Measurements from ENCODE around the gene TXNDC2.

The TXNDC2 gene

DNA sequence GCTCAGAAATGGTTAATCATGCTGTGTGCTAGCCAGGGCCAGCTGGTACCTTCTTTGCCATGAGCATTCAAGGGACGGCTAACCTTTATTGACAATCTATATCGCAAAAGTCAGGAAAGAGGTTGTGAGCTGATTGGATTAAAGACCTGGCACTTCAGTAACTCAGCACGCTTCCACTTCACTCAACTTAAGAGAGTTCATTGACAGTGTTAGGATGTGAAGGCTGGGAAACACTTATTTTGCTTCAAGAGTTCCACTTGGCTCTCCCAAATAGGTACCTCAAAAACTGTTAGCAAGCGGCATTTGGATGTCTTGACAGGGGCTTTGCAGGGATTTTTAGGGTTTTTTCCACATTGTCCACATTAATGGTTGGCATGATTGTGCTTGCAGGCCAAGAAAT lies 25.1 kb upstream of the TXNDC2 start:
- DNase-seq (ENCODE audit: low read depth), result no peak

DNA sequence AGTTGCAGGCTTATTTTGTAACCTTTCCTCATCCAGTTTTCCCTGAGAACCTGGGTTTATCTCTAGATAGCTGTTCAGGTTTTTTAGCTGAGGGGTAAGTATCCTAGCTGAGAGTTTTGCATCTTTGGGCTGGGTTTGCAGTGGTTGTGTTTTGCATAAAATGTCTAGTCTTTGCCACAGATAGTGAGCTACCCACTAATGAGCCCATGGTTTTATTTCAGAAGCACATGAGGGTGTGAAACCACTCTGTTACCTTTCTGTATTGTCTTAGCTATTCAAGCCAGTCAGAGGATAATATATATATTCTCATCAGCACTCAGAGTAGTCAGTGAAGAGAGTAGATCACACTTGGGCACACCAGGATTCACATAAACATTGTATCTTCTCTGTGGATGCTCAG lies 24.6 kb upstream of the TXNDC2 start:
- no peak for DNase-seq (ENCODE audit: low read depth)

DNA sequence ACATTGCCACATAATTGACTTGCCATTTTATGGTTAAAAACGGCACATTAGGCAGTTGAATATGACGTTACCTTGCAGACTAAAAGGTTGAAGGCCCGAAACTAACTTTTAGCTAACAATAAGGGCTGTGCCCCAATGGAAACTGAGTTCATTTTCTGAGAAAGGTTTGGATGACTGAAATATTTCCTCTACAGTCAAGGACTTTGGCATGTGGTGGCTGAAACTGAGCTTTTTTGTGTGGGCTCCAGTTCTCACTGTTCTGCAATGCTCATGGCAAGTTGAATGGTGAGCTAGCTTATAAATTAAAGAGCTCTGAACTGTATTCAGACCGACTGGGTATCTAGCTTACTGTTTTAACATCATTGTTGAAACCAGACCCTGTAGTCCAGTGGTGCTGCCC lies 23.8 kb upstream of the TXNDC2 start:
- no peak for DNase-seq (ENCODE audit: low read depth)

DNA sequence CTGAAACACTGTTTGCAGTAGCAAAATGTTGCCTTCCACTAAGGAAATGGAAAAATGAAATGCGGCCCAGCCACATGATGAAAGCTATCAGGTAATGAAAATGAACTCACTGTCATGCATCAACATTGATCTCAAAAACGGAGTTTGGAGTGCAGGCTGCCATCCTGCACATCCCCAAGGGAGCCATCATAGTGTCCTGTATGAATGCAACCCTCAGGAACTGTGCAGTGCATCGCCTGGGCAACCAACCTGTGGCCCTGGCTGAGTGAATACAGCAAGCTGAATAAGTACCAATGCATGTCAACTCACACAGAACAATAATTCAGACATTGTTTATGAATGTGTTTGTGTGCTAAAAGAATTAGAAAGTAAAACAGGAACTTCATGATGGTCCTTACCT lies 23.1 kb upstream of the TXNDC2 start:
- no peak for DNase-seq (ENCODE audit: low read depth)

DNA sequence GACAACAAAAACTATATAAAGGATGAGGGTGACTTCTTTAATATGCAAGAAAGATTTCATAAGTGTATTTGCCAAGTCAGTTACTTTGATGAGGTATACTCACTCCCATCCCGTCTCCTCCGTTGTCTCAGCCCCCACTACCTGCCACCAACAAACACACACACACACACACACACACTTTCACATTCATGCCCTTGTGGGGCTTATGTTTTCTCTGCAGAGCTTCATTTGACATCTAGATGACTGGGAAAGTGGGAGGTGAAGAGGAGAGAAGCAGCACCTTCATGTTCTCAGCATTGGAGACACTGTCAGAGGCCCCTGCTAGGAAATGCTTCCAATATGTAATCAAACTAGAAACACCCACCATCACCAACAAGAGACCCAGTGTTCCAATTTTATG lies 22.5 kb upstream of the TXNDC2 start:
- no peak for DNase-seq (ENCODE audit: low read depth)

DNA sequence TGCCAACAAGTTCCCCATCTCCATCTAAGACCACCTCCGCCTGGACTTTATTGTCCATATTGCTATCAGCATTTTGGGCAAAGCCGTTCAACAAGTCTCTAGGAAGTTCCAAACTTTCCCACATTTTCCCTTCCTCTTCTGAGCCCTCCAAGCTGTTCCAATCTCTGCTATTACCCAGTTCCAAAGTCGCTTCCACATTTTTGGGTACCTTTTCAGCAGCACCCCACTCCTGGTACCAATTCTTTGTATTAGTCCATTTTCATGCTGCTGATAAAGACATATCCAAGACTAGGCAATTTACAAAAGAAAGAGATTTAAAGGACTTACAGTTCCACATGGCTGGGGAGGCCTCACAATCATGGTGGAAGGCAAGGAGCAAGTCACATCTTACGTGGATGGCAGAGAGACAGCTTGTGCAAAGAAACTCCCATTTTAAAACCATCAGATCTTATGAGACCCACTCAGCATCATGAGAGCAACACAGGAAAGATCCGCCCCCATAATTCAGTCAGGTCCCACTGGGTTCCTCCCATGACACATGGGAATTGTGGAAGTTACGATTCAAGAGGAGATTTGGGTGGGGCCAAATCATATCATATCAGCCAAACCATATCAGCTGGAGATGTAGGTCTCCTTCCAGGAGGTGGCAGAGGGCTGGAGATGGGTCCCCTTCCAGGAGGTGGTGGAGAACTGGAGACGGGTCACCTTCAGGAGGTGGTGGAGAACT lies 19.8 kb upstream of the TXNDC2 start:
- DNase-seq (ENCODE audit: low read depth), result no peak

DNA sequence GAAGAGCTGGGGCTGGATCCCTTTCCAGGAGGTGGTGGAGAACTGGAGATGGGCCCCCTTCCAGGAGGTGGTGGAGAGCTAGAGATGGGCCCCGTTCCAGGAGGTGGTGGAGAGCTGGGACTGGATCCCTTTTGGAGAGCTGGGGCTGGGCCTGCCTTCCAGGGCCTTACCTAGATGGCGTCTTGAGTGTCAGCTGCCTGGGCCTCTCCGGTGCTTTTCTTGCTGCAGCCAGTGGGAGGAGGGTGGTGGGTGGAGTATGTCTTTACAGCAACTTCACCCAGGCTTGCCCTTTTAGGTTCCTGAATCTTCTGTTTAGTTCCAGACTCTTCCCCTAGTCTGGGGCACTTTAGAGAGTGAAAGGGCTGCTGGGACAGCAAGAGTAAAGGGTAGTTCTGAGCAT lies 19.1 kb upstream of the TXNDC2 start:
- DNase-seq (ENCODE audit: low read depth), result no peak

DNA sequence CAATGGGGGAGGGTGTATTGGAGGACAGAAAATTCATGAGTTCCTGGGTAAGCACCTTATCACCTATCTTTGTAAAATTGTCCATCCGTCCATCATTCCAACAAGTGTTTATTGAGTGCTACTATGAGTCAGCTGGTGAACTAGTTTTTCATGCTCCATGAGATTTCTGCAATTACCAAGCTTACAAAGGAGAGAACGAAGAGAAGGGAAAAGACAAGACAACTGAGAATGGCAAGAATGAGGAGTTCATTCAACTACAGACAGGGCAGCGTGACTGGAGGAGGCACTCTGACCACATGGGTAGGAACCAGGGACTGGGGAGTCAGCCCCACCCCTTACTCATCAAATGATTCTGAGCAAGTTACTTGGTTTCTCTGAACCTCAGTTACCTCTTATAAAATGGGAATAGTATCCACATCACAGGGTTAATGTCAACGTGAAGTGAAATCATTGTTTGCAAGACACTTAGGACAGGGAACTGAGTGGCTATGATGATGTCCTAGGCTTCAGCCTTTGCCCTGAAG lies 18.6 kb upstream of the TXNDC2 start:
- no peak for DNase-seq (ENCODE audit: low read depth)

DNA sequence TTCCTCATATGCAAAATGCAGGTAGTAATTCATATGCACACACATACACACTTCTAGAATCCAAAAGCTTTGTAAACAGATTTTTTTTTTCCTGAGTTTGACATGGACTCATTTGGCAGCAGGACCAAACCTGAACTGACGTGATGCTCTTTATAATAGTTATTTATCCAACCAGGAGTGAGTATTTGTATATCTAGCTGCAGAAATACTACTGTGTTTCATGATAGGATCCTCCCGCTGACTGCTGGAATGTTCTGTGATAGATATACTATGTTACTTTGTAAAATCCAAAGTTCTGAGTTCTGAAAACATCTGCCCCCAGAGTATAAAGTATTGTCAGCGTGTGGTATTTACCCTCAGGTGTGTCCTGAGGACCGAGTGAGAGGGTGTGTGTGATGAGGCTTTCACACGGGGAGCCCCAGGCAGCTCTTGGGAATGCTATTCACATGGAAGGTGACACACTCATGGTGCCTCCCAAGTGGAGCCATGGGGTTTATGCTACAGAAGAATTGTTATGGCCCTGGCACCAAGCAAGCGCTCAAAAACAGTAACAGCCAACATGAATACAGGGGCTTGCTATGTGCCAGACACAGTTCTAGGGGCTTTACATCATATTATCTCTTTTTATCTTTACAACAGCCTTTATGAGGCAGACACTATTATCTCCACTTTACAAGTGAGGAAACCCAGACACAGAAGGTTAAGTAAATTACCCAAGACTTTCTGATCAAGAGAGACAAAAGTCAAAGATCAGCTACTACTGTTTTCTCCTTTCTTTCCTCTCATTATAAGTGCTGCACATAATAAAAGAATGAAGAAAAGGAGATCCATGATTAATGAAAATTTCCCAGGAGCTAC lies 16.7 kb upstream of the TXNDC2 start:
- no peak for DNase-seq (ENCODE audit: low read depth)

DNA sequence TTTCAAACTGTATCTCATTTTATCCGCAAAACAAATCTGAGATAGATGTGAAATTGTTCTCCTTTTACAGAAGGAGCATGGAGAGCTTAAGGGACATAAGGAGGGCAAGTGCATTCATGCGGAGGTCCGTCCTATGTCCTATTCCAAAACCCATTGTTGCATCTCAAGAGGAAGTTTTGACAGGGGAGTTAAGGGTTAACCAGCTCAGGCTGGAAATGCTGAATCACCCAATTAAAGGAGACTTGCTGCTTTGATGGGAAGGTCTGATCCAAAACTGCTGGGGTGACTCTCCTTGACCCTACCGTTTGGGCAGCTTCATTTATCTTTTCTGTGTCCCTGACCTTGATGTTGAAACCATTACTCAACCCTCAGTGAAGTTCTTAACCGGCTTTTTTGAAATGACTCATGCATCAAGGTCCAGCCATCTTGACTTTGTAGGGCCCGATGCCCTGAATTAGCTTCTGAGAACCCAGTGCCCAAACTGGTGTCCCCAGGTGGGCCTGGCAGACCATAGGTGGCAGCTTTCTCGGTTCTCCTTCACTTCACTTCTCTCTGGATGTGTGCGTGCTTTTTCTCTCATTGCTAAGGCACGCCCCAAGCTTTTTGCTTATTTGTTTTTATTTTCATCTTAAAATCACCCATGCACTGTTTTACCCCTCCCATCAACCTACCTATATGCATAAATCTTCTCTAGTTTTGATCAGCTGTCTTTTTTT lies 15.9 kb upstream of the TXNDC2 start:
- no peak for DNase-seq (ENCODE audit: low read depth)

DNA sequence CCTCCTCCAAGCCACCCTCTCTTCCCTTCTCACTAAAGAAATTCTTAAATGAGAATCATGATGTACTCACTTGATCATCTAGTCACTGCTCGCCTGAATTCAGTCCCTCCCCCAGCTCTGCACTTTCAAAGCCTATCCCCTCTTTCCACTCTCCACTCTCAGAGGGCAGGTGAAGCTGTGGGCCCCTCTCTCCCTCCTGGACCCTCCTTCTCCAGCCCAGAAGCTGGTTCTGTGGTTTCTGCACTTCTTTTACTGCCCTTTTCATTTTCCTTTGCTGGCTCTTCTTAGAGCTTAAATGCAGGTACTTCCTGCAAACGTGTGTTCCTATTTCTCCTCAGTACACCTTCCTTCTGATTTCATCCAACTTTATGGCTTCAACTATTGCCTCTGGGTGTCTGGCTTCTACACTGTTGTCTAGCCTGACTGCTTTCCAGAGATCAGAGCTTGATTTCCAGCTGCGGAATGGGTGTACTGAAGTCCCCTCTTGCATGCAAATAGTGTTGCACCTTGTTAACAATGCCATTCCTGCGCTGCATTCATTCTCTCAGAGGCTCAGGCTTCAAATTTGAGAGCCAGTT lies 15.3 kb upstream of the TXNDC2 start:
- no peak for DNase-seq (ENCODE audit: low read depth)

DNA sequence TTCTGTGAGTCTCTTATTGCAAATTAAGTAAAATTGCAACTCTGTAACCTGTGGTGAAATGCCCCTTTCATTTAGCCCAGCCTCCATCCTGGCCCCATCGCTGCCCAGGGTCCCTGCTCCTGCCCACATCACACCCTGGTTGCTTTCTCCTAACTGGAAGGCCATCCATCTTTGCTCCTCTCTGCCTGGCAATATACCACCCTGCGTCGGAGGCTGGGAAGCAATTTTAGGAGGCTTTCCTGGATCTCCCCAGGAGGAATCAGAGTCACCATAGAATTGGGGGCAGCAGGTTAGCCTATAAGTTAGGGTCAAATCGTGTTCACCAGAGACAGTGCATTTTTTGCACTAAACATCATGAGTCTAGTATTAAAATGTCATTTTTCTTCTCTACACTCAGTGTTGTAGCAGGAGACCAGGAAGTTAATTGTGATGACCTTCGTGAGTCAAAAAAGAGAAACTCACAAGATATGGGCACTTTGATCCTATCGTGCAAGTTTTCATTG lies 14.5 kb upstream of the TXNDC2 start:
- DNase-seq (ENCODE audit: low read depth), result no peak

DNA sequence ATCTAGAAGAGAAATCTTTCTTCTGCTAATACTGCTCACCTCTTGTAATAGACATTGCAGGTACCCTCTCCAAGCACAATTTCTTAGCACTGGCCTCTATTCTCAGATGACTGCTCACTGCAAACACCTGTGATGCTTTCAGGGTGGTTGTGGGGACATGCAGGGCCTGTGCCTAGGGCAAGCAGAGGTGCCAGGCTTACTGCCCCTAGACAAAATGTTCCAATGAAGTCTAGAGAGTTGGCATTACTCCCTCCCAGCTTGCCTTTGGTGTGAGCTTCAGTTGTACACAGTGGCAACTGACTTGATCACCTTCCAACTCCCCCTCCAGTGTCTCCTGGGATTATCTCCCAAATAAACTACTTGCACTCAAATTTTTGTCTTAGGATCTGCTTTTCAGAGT lies 12.9 kb upstream of the TXNDC2 start:
- DNase-seq (ENCODE audit: low read depth), result no peak

DNA sequence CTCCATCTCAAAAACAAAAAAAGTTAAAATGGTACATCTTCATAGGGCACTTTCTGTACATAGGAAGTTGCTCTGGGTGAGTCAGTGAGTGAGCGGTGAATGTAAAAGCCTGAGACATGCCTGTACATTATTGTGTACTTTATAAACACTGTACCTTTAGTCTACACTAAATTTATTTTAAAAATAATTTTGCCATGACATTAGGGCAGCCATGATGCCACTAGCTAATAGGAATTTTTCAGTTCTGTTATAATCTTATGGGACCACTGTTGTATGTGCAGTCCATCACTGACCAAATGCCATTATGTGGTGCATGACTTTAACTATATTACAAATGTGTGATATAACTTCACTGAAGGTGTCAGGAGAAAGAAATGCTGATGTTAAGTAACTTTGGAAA lies 11.0 kb upstream of the TXNDC2 start:
- DNase-seq (ENCODE audit: low read depth), result no peak

DNA sequence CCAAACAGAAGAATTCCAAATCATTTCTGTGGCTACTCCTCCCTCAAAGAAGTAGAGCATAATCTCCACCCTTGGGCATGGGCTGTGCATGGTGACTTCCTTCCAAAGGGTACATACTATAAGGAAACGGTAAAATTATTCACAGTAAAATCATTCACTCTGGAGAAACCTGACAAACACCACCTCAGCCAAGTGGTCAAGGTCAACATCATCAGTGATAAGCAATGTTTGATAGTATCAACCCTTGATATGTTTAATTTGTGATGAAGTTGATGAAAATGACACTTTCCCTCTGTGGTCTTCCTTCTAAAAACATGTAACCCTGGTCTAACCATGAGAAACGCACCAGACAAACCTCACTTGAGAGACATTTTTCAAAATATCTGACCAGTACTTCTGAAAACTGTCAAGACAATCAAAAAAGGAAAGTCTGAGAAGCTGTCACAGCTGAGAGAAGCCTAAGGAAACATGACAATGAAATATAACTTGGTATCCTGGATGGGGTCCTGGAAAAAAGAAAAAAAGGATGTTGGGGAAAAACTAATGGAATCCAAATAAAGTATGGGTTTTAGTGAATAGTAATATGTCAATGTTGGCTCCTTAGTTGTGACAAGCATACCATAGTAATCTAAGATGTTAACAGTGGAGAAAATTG lies 9.4 kb upstream of the TXNDC2 start:
- DNase-seq (ENCODE audit: low read depth), result peak; percentile 33

DNA sequence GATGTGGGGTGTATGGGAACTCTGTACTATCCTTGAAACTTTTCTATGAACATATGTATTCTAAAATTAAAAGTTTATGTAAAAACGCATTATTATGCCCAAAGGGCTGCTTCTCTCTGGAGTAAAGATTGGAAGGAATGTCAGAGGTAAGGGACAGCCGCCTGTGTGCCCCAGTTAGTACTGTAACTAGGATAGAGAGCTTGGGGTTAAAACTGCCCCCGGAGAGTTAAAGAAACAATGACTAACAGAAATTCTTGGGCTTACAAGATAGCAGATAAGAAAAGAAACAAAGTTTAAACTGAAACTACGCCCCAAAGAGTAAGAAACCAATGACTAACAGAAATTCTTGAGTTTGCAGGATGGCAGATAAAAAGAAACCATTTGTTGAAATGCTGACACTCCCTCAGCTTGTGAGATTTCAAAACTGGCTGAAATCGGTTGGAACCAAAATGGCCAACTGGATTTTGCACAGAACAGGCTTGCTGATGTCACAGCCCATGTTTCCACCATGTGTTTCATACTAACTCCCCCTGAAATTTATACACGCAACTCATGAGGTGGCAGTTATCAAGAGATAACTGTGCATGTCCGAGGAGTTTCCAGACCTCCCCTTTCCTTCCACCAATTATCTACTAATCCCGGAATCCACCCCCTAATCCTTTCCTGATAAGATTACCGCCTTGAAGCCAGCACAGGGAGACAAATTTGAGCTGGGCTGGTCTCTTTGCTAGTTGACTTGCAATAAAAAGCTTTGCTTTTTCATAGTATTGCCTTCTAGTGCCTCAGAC lies 8.7 kb upstream of the TXNDC2 start:
- peak; percentile 94 for DNase-seq (ENCODE audit: low read depth)

DNA sequence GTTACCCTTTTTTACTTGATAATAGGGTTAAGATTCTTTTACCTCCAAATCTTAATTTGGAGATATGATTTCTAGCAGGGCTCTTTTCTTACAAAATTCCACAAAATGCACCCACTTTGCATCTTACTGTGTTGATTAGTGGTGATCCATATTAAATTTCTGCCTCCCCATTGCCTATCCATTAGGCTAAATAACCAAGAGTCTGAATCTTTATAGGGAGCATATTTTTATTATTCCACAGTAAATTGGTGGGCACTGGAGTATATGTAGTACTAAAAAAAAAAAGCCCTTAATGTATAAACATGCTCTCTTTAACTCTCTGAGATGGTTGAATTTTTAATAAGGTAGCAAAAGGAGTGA lies 8.1 kb upstream of the TXNDC2 start:
- no peak for DNase-seq (ENCODE audit: low read depth)

DNA sequence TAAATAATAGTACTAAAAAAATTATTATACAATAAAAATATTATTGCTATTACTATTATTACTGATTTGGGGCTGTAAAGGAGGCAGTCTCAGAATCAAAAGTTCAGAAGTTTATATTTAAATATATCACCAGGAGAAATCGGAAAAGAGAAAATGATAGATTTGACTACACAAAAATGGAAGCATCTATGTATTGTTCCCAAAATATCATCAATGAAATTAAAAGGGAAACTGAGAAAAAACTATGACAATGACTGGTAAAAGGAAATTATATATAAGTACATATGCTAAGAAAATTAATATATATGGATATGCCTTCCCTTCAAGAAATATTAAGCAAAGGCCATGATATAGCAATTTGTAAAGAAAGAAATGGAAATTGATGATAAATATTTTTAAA lies 7.7 kb upstream of the TXNDC2 start:
- no peak for DNase-seq (ENCODE audit: low read depth)

DNA sequence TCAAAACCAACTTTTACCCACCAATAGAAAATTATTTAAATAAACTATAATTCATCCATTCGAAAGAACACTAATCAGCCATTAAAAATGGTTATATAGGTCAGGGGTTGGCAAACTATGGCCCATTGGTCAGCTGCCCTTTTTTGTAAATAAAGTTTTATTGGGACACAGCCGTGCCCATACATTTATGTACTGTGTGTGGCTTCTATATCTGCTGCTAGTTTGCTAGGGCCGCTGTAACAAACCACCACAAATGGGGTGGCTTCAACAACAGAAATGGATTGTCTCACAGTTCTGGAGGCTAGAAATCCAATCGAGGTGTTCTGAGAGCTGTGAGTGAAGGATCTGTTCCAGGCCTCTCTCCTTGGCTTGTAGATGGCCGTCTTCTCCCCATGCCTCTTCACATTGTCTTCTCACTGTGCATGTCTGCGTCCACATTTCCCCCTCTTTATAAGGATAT lies 7.0 kb upstream of the TXNDC2 start:
- no peak for DNase-seq (ENCODE audit: low read depth)

DNA sequence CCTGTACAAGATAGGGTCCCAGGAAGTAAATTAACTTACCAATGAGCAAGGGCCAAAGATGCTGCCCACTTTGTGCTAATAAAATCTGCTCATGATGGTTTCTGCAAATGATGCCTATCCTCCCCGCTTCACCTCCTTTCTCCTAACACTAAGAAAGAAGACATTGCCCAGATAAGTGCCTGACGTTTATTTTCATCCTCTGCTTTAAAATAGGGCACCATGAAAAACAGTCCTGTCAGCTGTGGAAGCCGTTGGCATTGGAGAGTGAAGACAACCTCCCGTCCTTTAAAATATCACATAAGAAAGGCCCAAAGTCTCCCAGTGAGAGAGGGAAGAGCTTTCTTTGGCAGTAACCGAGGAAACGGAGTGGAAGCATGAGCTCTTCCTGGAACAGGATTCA lies 1.7 kb upstream of the TXNDC2 start:
- DNase-seq (ENCODE audit: low read depth), result no peak
